Measurements from ENCODE around the gene CHRM5.
"Not testable (repeated sequence)": the region's sequence is repeated elsewhere in the genome, so short reads cannot be mapped to it uniquely, and the experiment has no call there.

CHRM5 gene

GRCh38 chr15:33988384-33988783 lies 20.1 kb downstream of the CHRM5 start:
- no peak for DNase-seq

GRCh38 chr15:33994005-33994615 lies 25.8 kb downstream of the CHRM5 start:
- no peak for DNase-seq

- DNase-seq: not testable (repeated sequence)
Observed at GRCh38 chr15:33995666-33996065, 27.4 kb downstream of the CHRM5 start.

- no peak for DNase-seq
Observed at GRCh38 chr15:34001536-34001935, 33.2 kb downstream of the CHRM5 start.

GRCh38 chr15:34006381-34006780 lies 38.1 kb downstream of the CHRM5 start:
- DNase-seq: no peak

GRCh38 chr15:34009656-34010055 lies 41.4 kb downstream of the CHRM5 start:
- no peak for DNase-seq

- DNase-seq: no peak
Observed at GRCh38 chr15:34010921-34011320, 42.6 kb downstream of the CHRM5 start.

- DNase-seq: no peak
Observed at GRCh38 chr15:34011481-34011880, 43.2 kb downstream of the CHRM5 start.

- DNase-seq: no peak
Observed at GRCh38 chr15:34012461-34013028, 44.2 kb downstream of the CHRM5 start.

GRCh38 chr15:34013746-34014145 lies 45.4 kb downstream of the CHRM5 start:
- DNase-seq: no peak

GRCh38 chr15:34014556-34014955 lies 46.3 kb downstream of the CHRM5 start:
- no peak for DNase-seq

- no peak for DNase-seq
Observed at GRCh38 chr15:34018021-34018645, 49.8 kb downstream of the CHRM5 start.

GRCh38 chr15:34018738-34019137 lies 50.4 kb downstream of the CHRM5 start:
- DNase-seq: not testable (repeated sequence)

- DNase-seq: no peak
Observed at GRCh38 chr15:34019369-34019990, 51.2 kb downstream of the CHRM5 start.

GRCh38 chr15:34023907-34024306 lies 55.6 kb downstream of the CHRM5 start:
- DNase-seq: no peak

GRCh38 chr15:34025252-34025651 lies 57.0 kb downstream of the CHRM5 start:
- DNase-seq: no peak

- no peak for DNase-seq
Observed at GRCh38 chr15:34027606-34028005, 59.3 kb downstream of the CHRM5 start.

- DNase-seq: no peak
Observed at GRCh38 chr15:34031987-34032760, 63.9 kb downstream of the CHRM5 start.

GRCh38 chr15:34038023-34038870 lies 70.0 kb downstream of the CHRM5 start:
- DNase-seq: peak; percentile 71

GRCh38 chr15:34038871-34039789 lies 70.8 kb downstream of the CHRM5 start, which contains the start of gene AVEN:
Gene AVEN (minus strand): TSS chr15:34039204. CDS start chr15:34039046, 158 bp downstream.
- peak; percentile 58 for DNase-seq

- no peak for DNase-seq
Observed at GRCh38 chr15:34039790-34040113, 71.5 kb downstream of the CHRM5 start.
